NCI-H1105 (cell line): ENCODE measurements around the gene APOO.
"Not testable (repeated sequence)": the region's sequence is repeated elsewhere in the genome, so short reads cannot be mapped to it uniquely, and the experiment has no call there.

ENCODE experiments used
- DNase-seq: peaks from one replicate; lab custom pipeline; 2025; lab: John Stamatoyannopoulos, UW

The APOO gene

DNA sequence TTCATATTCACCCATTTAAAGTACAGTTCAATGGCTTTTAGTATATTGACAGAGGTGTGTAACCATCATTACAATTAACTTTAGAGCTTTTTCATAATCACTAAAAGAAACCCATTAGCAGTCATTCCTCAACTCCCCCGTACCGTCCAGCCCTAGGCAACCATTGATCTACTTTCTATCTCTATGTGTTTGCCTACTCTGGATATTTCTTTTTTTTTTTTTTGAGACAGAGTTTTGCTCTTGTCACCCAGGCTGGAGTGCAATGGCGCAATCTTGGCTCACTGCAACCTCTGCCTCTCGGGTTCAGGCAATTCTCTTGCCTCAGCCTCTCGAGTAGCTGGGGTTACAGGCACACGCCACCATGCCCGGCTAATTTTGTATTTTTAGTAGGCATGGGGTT is 48.5 kb downstream of the APOO start:
- DNase-seq: not testable (repeated sequence)

DNA sequence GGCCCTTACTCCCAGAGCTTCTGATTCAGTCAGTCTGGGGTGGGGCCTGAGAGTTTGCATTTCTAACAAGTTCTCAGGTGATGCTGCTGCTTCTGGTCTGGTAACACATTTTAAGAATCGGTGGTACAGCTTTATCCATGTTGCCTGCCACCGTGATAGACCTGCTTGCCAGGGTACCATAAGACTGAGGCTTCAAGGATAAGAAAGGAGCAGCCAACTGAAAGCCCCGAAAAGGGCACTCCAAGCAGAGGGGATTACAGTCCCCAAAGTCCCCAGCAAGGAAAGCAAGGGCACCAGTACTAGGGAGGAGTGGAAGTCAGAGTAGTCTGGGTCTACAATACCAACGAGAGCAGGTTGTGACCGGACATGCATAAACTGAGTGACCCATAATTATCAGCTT is 49.8 kb downstream of the APOO start:
- no peak for DNase-seq

DNA sequence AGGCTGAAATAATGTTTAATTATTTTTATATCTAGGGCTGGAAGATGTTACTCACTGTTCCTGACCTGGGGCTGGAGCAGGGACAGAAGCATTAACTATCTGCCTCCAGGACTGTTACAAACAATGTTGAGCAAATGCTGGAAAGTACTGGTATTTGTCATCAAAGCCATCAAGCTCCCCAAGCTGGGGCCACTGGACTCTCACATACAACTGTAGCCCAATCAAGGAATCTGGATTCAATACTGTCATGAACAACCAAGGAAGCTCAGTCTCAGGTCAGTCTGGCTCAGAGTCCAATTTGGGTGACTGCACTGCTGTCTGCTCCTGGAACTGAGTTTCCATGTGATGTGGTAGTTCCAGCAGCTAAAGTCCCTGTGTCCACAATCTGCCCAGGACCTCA is 50.4 kb downstream of the APOO start:
- DNase-seq: no peak

DNA sequence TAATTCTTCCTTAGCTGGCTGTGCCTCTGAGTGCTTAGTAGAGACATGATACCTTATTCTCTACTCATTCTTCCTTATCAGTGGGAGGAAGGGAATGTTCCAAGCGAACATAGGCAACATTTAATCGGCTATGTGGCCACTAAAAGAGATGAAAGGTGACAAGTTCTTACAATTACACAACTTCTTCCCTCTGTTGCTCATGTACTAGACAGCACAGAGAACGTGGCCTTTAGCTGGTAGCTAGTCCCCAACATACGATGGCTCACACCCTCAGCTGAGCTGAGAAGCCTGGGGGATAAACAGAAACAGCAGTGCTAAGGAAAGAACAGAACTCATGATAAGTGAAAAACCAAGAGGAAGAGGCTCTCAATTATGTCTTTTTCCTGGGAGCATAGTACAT is 52.2 kb downstream of the APOO start:
- no peak for DNase-seq

DNA sequence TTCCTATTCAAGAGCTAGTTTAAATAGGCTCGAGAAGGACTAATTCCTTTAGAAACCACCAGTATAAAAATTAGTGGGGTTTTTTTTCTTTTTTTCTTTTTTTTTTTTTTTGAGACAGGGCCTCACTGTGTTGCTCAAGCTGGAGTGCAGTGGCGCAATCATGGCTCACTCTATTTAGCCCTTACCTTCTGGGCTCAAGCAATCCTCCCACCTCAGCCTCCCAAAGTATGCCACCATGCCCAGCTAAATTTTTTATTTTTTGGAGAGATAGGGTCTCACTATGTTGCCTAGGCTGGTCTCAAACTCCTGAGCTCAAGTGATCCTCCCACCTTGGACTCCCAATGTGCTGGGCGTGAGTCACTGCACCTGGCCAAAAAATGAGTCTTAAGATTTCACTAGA is 52.8 kb downstream of the APOO start:
- no peak for DNase-seq

DNA sequence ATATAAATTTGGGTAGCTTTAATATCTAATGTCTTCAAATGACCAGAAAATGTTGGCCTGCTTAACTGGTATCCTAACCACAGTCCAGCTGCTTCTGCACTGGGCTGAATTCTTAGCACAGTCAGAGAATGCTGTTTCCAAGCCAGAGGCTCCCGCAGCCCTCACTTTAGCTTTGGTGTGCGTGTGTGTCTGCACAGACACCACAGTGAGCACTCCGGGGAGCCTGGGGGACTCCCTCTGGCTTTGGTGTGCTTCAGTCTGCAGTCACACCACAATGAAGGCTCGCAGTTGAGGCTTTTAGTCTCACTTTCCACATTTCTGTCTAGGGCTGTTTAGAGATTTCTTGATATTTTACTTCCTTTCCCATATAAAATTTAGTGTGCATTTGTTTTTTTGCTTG is 53.6 kb downstream of the APOO start:
- DNase-seq: no peak

DNA sequence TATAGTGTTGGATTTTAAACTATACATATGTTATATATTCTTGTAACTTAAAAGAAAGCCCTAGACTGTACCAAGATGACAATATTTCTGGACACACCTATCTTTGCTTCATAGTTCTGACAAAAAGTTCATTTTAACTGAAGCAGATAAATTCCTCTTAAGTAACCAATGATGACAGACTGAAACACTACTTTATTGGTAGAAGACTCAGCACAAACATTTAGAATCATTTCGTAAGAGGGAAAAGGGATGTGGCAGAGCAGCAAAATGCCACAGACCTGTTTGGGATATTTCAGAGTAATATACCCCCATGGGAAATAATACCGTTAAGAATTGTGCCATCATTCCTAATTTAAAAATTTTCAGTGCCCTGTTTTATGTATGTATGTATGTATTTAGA is 56.2 kb downstream of the APOO start:
- DNase-seq: no peak

DNA sequence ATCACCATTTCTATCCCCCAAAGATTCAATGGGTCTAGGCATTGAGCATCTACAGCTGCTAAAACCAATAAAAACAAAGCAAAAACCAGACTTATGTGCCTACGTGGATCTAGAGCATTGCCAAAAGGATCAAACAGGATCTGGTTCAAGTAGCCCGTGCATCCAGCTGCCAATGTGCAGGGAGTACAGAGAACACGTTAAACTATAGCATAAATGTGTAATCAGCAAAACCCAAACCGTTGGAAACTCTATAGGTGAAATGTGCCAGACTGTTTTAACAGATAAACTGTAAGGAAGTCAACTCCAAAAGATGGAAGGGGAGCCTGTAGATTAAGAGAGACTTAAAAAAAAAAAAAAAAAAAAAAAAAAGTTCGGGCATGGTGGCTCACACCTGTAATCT is 58.5 kb downstream of the APOO start:
- DNase-seq: no peak

DNA sequence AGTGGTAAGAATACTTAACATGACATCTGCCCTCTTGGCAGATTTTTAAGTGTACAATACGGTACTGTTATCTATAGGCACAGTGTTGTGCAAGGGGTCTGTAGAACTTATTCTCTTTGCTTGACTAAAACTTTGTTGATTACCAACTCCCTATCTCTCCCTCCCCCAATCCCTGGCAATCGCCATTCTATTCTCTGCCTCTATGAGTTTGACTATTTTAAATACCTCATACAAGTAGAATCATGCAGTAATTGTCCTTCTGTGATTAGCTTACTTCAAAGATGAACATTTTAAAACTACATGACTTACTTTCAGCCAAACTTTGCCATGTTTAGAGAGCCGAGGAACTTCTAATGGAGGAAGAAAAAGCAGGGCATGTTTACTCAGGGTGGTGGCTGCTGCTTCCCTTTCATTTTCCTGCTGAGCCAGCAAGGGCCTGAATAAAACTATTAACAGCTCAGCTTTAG is 62.4 kb downstream of the APOO start:
- no peak for DNase-seq

DNA sequence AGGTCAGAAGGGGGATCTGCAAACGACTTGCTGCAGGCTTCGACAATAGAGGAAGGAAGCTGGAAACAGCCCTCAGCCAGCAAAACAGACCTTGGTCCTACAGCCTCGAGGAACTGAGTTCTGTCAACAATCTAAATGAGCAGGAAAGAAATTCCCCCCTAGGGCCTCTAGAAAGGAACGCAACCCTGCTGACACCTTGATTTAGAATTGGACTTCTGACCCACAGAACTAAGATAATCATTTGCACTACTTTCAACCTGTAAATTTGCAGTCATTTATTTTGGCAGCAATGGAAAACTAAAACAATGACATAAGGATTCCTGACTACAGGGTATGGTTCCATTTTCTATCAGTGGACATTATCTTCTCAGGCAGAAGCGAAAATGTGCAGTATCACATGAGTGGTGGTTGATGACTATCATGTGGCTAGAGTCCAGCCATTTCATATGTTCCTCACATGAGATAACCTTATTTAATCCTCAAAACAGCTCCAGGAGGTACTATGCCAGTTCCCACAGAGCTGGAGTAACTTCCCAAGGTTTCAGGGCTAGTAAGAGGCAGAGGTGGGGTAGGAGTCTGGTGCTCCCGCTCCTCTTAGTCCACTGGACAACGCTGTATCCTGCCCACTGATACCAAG is 63.1 kb downstream of the APOO start:
- DNase-seq: no peak

DNA sequence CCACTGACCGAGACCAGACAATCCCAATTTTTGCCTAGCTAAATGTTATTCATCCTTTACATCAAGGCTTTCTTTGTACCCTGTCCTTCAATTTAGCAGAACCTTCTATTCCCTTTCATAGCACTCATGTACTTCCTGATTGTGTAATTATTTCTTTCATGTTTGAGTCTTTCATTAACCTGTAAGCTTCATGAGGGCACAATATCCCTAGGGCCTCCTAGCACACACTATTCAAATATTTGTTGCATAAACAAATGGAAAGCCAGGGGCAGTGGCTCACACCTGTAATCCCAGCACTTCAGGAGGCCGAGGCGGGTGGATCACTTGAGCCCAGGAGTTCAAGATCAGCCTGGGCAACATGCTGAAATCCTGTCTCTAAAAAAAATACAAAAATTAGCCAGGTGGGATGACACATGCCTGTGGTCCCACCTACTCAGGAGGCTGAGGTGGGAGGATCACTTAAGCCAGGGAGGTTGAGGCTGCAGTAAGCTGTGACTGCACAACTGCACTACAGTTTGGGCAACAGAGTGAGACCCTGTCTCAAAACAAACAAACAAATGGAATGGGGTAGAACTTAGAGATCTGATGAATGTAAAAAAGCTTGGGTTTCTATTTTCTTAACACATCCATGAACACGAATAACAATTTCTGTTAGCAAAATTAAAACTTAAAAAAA is 65.8 kb downstream of the APOO start:
- DNase-seq: no peak

DNA sequence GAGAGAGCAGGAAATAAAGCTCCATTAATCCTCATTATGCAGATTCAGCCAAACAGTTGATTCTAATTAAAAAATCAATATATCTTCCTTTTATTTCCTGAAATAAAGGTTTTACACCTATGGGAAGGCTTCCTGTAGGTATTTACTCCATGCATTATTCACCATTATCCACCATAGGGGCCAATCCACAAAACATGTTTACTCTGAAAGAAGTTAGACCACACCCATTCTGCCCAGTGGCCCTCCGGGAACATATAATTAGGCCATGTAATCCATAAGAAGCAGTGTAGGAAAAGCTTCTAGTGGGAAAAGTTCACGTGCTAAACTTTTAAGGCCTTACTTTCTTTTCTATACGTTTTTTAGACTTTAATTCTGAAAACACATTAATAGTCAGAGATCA is 67.1 kb downstream of the APOO start:
- no peak for DNase-seq

DNA sequence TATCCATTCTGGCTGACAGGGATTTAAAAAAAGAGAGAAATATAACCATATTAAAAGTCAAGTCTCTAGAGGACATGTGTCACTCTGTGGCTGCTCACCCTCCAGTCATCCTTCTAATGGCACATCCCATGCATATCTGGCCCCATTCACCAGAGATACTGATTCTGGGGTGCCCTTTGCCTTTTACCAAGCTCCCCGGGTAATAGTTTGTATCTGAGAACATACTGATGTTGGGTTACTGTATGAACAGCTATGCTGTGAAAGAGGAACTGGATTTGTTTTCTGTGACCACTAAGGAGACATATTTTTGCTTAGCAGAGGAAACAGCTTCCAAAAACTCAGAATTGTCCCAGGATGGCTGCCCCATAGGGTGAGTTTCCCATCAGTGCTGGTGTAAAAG is 68.8 kb downstream of the APOO start:
- no peak for DNase-seq

DNA sequence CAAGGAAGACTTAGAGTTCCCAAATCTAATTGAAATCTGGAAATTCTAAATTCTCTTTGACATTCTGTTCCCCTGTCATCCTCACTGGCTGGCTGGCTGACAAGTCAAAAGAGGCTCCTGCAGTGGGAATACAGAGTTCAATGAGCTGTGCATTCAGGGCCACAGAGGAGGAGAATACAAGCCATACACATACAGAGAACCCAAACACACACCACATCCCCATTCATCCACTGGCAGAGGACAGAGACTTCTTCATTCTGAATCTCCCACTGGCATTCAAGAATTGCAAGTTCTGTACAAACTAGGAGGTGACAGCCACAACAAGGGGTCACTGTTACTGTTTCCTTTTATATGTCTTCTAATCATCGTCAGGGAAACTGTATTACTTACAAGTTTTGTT is 75.0 kb downstream of the APOO start:
- no peak for DNase-seq

DNA sequence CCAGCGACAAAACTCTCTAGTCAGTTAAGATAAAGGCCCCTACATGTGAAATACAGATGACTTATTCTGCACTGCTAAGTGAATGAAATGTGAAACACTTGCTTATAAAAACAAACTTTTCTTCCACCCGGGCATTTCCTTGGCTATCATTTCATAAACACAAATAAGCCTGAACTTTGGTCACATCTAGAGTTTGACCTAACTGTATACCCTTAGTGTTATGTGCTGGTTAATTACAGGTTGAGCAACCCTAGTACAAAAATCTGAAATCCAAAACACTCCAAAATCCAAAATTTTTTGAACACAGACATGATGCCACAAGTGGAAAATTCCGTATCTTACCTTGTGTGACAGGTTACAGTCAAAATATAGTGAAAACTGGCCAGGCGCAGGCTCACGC is 78.9 kb downstream of the APOO start:
- DNase-seq: no peak

DNA sequence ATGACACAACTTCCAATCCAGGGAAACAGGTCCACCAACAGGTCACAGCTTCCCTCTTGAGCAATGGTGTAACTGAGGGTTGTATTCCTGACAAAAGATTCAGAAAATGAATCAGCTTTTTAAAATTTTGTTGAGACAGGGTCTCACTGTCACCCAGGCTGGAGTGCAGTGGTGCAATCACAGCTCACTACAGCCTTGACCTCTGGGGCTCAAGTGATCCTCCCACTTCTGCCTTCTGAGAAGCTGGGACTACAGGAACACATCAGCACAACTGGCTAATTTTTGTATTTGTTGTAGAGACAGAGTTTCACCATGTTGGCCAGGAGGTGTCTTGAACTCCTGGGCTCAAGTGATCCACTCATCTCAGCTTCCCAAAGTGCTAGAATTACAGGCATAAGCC is 81.1 kb downstream of the APOO start:
- DNase-seq: no peak

DNA sequence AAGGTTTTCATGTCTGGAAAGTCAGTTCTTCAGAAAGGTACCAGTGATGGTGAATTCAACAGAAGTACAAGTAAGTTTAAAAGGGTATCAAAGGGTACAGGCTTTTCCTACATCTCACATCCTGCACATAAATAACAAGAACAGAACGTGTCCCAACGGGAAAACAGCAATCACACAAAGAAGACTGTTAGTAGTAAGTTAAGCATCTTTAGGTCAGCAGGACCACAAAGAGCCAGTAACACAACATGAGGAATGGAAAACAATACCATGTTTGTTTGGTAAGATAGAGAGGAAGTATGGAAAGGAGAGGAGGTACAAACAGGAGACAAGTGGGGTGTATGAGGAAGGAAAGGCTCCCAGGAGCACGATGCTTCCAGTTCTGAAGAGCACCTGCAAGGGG is 81.5 kb downstream of the APOO start:
- DNase-seq: no peak

DNA sequence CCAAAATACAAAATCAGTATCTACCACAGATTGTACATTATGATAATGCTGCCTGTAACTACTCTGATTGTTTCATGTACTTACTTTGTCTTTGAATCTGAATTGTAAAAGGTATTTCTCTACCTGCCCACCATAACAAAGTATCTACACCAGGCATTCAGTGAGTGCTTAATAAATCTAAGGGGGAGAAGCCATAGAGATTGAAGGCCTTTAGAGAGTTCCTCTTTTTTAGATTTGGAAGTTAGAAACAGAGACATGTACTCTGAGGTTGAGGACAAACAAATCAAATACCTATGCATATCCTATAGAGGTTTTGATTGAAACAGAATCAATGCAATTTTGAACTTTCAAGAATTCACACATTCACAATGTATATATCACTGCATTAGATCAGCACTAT is 82.1 kb downstream of the APOO start:
- no peak for DNase-seq

DNA sequence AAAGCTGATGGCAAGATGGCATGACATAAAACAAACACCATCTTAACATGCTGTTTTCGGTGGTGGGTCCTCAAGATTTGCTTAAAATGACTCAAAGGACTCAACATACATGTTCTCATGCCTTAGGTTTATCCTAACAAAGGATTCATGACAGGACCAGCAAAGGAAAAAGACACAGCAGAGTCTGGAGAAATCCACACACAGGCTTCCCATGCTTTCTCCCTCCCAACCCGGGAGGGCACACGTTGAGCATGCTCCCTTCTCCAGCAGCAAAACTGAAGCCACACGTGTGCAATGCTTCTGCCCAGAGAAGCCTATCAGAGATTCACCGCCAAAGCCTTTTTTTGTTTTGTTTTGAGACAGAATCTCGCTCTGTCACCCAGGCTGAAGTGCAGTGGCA is 84.9 kb downstream of the APOO start:
- DNase-seq: no peak

DNA sequence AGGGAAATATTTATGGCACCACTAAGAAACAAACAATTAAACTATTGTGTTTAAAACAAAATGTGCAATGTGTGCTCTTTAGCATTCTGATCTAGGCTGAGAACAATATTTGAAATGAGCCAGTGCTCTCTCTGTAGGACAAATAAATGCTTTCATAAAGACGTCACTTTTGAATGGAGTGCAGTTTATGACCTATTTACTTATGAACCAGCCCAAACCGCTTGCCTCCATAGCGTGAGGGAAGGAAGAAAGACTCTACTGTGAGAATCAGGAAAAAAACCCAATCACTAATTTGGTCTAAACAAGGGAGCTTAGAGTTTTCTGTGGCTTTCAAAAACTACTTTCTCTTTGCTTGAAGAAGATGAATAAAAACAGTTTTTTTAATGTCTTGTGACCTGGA is 85.3 kb downstream of the APOO start:
- DNase-seq: no peak

DNA sequence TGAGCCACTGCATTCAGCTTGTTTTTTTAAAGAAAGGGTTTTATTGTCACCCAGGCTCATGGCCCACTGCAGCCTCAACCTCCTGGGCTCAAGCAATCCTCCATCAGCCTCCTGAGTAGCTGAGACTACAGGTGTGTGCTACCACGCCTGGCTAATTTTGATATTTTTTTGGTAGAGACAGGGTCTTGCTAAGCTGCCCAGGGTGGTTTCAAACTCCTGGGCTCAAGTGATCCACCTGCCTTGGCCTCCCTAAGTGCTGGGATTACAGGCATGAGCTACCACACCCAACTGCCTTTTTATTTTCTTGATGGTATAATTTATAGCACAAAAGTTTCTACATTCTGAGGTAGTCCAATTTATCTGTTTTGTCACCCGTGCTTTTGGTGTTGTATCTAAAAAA is 85.9 kb downstream of the APOO start:
- no peak for DNase-seq

DNA sequence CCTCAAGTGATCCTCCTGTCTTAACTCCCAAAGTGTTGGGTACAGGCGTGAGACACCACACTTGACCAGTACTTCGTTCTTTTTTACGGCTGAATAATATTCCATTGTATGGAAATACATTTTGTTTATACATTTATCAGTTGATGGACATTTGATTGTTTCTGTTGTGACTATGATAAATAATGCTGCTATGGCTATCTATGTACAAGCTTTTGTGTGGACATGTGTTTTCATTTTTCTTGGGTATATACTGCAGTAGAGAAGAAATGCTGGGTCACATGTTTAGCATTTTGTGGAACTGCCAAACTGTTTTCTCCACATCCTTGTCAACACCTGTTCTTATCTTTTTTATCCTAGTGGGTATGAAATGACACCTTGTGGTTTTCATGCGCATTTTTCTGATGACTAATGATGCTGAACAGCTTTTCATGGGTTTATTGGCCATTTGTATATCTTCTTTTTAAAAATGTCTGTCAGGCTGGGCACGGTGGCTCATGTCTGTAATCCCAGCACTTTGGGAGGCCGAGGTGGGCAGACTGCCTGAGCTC is 87.4 kb downstream of the APOO start:
- DNase-seq: no peak

DNA sequence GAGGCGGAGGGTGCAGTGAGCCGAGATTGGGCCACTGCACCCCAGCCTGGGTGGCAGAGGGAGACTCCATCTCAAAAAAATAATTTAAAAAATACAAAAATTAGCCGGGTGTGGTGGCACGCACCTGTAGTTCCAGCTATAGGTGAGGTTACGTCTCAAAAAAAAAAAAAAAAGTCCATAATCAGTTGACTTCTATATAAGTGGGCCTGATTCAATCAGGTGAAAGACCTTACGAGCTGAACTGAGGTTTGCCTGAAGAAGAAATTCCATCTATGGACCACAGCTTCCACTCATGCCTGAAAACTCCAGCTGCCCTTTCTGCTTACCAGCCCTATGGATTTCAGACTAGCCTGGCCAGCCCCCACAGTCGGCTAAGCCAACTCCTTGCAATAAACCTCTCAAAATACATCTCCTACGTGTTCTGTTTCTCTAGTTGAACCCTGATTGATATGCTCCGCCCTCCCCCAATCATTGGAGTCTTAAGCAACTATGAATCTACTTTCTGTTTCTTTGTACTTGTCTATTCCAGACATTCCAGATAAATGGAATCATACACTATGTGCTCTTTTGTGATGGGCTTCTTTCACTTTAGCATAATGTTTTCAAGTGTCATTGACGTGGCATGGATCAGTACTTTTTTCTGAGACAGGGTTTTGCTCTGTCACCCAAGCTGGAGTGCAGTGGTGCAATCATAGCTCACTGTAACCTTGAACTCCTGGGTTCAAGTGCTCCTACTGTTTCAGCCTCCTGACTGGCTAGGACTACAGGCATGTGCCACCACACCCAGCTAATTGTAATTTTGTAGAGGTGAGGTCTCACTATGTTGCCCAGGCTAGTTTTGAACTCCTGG is 88.1 kb downstream of the APOO start:
- DNase-seq: no peak
